Retina (tissue), 1 donor: ENCODE data around the gene CPA4.

ENCODE experiments used
- DNase-seq: peaks from one replicate; pipeline ENCODE4 v3.0.0-alpha.2; 2016

Gene CPA4

GRCh38 chr7:130366564-130366963, 73.6 kb downstream of the CPA4 start:
- DNase-seq, result no peak

- DNase-seq, result no peak
Measured at GRCh38 chr7:130367088-130367755, 74.3 kb downstream of the CPA4 start.

GRCh38 chr7:130367836-130368746, 75.1 kb downstream of the CPA4 start:
- DNase-seq, result no peak

GRCh38 chr7:130369110-130369711, 76.2 kb downstream of the CPA4 start:
- DNase-seq, result no peak

GRCh38 chr7:130369831-130370550, 77.0 kb downstream of the CPA4 start:
- no peak for DNase-seq

GRCh38 chr7:130371046-130371445, 78.1 kb downstream of the CPA4 start:
- DNase-seq, result no peak

GRCh38 chr7:130372402-130373165, 79.6 kb downstream of the CPA4 start:
- no peak for DNase-seq
